ENCODE measurements around the gene SPRY2.

GRCh38 chr13:80359778-80360452 lies 19.0 kb upstream of the SPRY2 start:
- no peak for TF ChIP-seq CTCF (IDR thresholded peaks at IDR 0.05; ENCODE audit: extremely low read depth in 1 of 2, insufficient read depth in 1 of 2, low read depth in 1 of 2, low read length in 2 of 2)
- no peak for TF ChIP-seq MYC (IDR thresholded peaks at IDR 0.05; ENCODE audit: low read depth, low read length)
- TF ChIP-seq EZH2 (IDR thresholded peaks at IDR 0.05; ENCODE audit: borderline replicate concordance, low read depth, low read length, severe bottlenecking) = no peak
- TF ChIP-seq POLR2A (IDR thresholded peaks at IDR 0.05; ENCODE audit: low read depth, low read length) = no peak
- no peak for TF ChIP-seq MAX (IDR thresholded peaks at IDR 0.05; ENCODE audit: insufficient read depth, insufficient read length)
- no peak for TF ChIP-seq POLR2AphosphoS5 (IDR thresholded peaks at IDR 0.05; ENCODE audit: insufficient read depth, low read depth, low read length)
